Neural crest cell (in vitro differentiated cells): ENCODE data around the gene CIB2. TPM values are rescaled to one million over a fixed set of nuclear protein-coding genes. Genes with fewer than 3 reads are reported as not detected.

ENCODE experiments used
- DNase-seq: peaks from one replicate; pipeline ENCODE4 v3.0.0; 2021; ENCODE audit warnings: low read depth, mixed read lengths, low spot score
- H3K27ac Mint-ChIP-seq: one replicate; pipeline ENCODE4 v1.8.0; 2021; ENCODE audit warnings: mild to moderate bottlenecking, mixed read lengths; ENCODE audit not compliant: unreplicated experiment
- H3K27me3 Mint-ChIP-seq: 2 replicates; pipeline ENCODE4 v1.8.0; 2021; ENCODE audit warnings: low read depth, mild to moderate bottlenecking, mixed read lengths
- H3K36me3 Mint-ChIP-seq: 2 replicates; pipeline ENCODE4 v1.8.0; 2021; ENCODE audit warnings: low read depth, mild to moderate bottlenecking, mixed read lengths
- H3K4me1 Mint-ChIP-seq: 2 replicates; pipeline ENCODE4 v1.8.0; 2021; ENCODE audit warnings: mixed read lengths
- H3K4me3 Mint-ChIP-seq: one replicate; pipeline ENCODE4 v1.8.0; 2021; ENCODE audit warnings: mild to moderate bottlenecking, mixed read lengths
- H3K9me3 Mint-ChIP-seq: 2 replicates; pipeline ENCODE4 v1.8.0; 2021; ENCODE audit warnings: mixed read lengths
- total RNA-seq: library from RNA; stranded (reverse); gene quantifications from 2 replicates; pipeline ENCODE4 v1.2.1, GENCODE V29; 2021
- TF ChIP-seq, protein P1 (sequence below): fragments of 200-600 bp; sonication (generic); conservative IDR thresholded peaks from 2 replicates; pipeline ENCODE4 v1.5.0; 2021; ENCODE audit warnings: antibody characterized with exemption, mild to moderate bottlenecking

Gene CIB2
- total RNA-seq, 1 donor from 2014 or later = 37.7 TPM

DNA sequence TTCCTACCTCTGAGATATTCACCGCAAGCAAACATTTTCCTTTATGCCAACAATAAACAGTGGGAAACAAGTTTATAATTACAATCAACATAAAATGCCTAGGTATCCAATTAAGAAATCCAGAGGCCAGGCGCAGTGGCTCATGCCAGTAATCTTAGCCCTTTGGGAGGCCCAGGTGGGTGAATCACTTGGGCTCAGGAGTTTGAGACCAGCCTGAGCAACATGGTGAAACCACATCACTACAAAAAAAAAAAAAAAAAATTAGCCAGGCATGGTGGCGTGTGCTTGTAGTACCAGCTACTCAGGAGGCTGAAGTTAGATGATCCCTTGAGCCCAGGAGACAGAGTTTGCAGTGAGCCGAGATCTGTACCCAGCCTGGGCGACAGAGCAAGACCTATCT, 71.0 kb downstream of the CIB2 start:
- TF ChIP-seq, protein P1, sequence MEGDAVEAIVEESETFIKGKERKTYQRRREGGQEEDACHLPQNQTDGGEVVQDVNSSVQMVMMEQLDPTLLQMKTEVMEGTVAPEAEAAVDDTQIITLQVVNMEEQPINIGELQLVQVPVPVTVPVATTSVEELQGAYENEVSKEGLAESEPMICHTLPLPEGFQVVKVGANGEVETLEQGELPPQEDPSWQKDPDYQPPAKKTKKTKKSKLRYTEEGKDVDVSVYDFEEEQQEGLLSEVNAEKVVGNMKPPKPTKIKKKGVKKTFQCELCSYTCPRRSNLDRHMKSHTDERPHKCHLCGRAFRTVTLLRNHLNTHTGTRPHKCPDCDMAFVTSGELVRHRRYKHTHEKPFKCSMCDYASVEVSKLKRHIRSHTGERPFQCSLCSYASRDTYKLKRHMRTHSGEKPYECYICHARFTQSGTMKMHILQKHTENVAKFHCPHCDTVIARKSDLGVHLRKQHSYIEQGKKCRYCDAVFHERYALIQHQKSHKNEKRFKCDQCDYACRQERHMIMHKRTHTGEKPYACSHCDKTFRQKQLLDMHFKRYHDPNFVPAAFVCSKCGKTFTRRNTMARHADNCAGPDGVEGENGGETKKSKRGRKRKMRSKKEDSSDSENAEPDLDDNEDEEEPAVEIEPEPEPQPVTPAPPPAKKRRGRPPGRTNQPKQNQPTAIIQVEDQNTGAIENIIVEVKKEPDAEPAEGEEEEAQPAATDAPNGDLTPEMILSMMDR = no peak
- H3K9me3 Mint-ChIP-seq = no peaks in the 10 kb centered on the region
- H3K4me1 Mint-ChIP-seq = peaks cover 23% of the 10 kb centered on the region
- H3K27me3 Mint-ChIP-seq = no peaks in the 10 kb centered on the region
- no peaks in the 10 kb centered on the region for H3K36me3 Mint-ChIP-seq
- no peak overlapping the region for H3K4me3 Mint-ChIP-seq
- no peak for DNase-seq
- H3K27ac Mint-ChIP-seq = no peak overlapping the region

DNA sequence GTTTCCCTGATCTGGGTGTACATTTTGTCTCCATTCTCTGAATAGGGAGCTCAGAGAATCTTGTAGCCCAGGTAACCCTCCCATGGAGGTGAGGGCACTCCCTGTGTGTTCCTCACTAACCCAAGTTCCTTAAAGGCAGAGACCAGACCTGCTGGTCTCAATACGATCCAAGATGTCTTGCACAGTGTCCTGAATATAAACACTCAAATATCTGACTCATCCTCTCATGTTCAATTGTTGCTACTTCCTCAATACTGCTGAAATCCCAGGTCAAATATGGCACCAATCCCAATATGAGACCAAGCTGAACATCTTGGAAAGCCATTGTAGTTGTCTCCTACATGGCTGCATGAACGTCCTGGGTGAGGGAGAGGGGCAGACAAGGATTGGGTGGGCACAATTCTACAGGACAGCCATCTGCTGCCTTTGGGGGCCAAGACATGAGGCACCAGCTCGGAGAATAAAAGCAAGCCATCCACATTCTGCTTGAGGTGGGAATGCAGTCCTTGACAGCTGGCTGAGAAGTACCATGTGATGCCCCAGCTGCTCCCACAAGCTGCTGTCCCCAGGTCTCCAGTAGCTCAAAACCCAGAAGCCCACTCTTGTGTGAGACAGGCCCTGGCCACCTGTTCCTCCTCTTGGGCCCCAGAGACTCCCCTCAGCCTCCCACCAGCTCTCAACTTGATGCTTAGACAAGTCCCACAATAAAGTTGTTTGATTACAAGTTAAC, 72.0 kb downstream of the CIB2 start:
- Mint-ChIP-seq H3K9me3 (no peaks in the 10 kb centered on the region), H3K27ac (no peak overlapping the region), H3K4me3 (no peak overlapping the region), H3K36me3 (no peaks in the 10 kb centered on the region), H3K4me1 (peaks cover 23% of the 10 kb centered on the region), H3K27me3 (no peaks in the 10 kb centered on the region)
- no peak for DNase-seq
- TF ChIP-seq, protein P1 = no peak

DNA sequence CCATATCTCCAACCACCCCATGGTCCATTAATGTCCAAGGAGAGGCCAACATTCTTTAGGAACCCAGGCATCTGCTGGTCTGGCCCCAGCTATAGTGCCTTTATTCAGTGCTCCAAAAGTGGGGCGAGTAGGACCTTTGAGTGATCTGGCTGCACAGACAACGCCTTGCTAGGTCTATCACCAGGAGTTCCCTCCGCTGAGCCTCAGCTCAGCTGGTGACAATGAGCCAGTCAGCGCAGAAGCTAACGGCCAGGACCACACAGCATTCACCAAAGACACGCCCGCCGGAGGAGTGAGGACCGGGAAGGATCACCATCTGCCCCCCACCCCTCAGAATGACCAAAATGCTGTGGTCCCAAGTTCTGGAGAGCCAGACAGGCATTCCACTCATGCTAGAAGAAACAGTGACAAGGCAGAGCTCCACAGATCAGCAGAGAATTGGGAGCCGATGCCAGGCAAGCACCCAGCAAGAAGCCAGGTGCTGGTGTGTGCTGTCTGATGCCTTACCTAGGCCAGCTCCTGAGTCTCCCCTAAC, 72.8 kb downstream of the CIB2 start:
- DNase-seq = no peak
- no peak overlapping the region for H3K27ac Mint-ChIP-seq
- TF ChIP-seq, protein P1 = no peak

DNA sequence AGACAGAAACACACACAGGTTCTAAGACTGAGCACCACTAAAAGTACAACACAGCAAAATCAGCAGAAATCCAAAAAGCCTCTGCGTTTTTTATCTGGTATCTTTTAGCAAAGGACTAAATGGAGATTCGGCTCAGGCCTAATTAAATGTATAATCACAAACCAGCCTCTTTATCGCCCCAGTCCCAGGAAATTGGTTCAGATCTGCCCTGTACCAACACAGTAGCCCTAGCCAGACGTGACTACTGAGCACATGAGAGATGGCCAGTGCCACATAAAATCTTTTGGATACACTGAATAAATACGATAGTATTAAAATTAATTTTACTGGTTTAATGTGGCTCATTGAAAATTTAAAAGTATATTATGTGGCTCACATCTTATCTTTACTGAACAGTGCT, 73.4 kb downstream of the CIB2 start:
- peaks cover 22% of the 10 kb centered on the region for H3K4me1 Mint-ChIP-seq
- H3K9me3 Mint-ChIP-seq = no peaks in the 10 kb centered on the region
- no peak overlapping the region for H3K4me3 Mint-ChIP-seq
- TF ChIP-seq, protein P1 = no peak
- H3K27ac Mint-ChIP-seq = no peak overlapping the region
- no peaks in the 10 kb centered on the region for H3K27me3 Mint-ChIP-seq
- H3K36me3 Mint-ChIP-seq = no peaks in the 10 kb centered on the region
- no peak for DNase-seq

More for the DNA sequence above, 72.8 kb downstream of the CIB2 start:
- Mint-ChIP-seq H3K4me1 (peaks cover 23% of the 10 kb centered on the region), H3K36me3 (no peaks in the 10 kb centered on the region), H3K9me3 (no peaks in the 10 kb centered on the region), H3K4me3 (no peak overlapping the region), H3K27me3 (no peaks in the 10 kb centered on the region)

DNA sequence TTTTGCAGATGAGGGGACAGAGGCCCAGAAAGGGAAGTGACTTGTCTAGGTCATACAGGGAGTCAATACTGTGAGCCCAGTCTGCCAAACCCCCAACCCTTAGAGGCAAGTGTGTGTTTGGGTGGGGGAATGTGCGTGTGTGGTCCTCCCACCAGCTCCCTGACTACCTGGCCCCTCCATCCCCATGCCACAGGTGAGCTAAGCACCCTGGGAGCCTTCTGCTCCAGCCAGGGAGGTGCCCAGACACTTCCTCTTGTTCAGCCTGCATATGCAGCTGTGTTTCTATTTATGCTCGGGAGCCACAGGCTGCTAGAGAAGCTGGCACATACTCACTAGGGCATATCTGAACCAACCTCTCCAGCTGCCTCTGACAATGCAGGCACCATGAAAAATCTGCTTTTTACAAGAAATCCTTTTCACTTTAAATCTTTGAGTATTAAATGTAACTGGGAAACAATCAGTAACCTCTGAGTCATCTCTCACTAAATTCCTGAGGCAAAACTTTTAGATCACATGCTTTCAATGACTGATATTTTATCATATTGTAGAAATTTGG, 74.5 kb downstream of the CIB2 start:
- Mint-ChIP-seq H3K27me3 (no peaks in the 10 kb centered on the region), H3K9me3 (no peaks in the 10 kb centered on the region), H3K4me3 (no peak overlapping the region), H3K36me3 (no peaks in the 10 kb centered on the region), H3K4me1 (peaks cover 12% of the 10 kb centered on the region), H3K27ac (no peak overlapping the region)
- TF ChIP-seq, protein P1 = no peak
- DNase-seq = no peak
